GM23338 (cell line): Measurements from ENCODE around the gene UBE2S. TPM values are rescaled to one million over a fixed set of nuclear protein-coding genes. Genes with fewer than 3 reads are reported as not detected.

Experiments used
- ATAC-seq: fragments of 200-7000 bp; cut with Tn5 transposase; 3 replicates; pipeline ENCODE4 v1.9.1; 2020
- DNase-seq: peaks from one replicate; pipeline ENCODE4 v3.0.0-alpha.2; 2015; ENCODE audit warnings: low spot score
- H2AFZ ChIP-seq: fragments of 200-600 bp; sonication (generic); 2 replicates; pipeline ENCODE4 v1.8.0; 2016; ENCODE audit warnings: antibody characterized with exemption, mild to moderate bottlenecking, moderate library complexity
- H3F3A ChIP-seq: fragments of 200-600 bp; sonication (generic); replicated peaks from 2 replicates; pipeline ENCODE4 v1.8.0; 2017; ENCODE audit warnings: antibody characterized with exemption, mixed run types, low read depth
- H3K27ac ChIP-seq: fragments of 200-600 bp; sonication (generic); 2 replicates; pipeline ENCODE4 v1.6.1; 2016; ENCODE audit warnings: low read depth
- H3K27me3 ChIP-seq: fragments of 200-600 bp; sonication (generic); 2 replicates; pipeline ENCODE4 v1.8.0; 2016; ENCODE audit warnings: mild to moderate bottlenecking, mixed run types, moderate library complexity; ENCODE audit not compliant: insufficient read depth
- H3K36me3 ChIP-seq: fragments of 200-600 bp; sonication (generic); 2 replicates; pipeline ENCODE4 v1.8.0; 2016; ENCODE audit warnings: mild to moderate bottlenecking; ENCODE audit not compliant: insufficient read depth
- H3K4me1 ChIP-seq: fragments of 200-600 bp; sonication (generic); 2 replicates; pipeline ENCODE4 v1.8.0; 2016; ENCODE audit warnings: mild to moderate bottlenecking, moderate library complexity; ENCODE audit not compliant: insufficient read depth
- H3K4me2 ChIP-seq: fragments of 200-600 bp; sonication (generic); 2 replicates; pipeline ENCODE4 v1.7.1; 2017; ENCODE audit warnings: mixed run types
- H3K4me3 ChIP-seq: fragments of 200-600 bp; sonication (generic); 2 replicates; pipeline ENCODE4 v1.6.1; 2016; ENCODE audit warnings: mixed run types
- H3K79me2 ChIP-seq: fragments of 200-600 bp; sonication (generic); replicated peaks from 2 replicates; pipeline ENCODE4 v1.8.0; 2017; ENCODE audit warnings: mild to moderate bottlenecking; ENCODE audit not compliant: insufficient read depth
- H3K9me2 ChIP-seq: fragments of 200-600 bp; sonication (generic); 2 replicates; pipeline ENCODE4 v1.8.0; 2017; ENCODE audit not compliant: insufficient read depth
- H4K20me1 ChIP-seq: fragments of 200-600 bp; sonication (generic); replicated peaks from 2 replicates; pipeline ENCODE4 v1.8.0; 2017; ENCODE audit warnings: mild to moderate bottlenecking; ENCODE audit not compliant: insufficient read depth
- H3K27ac Mint-ChIP-seq: 2 replicates; pipeline ENCODE4 v1.8.0; 2020; ENCODE audit warnings: inconsistent platforms, mild to moderate bottlenecking, moderate library complexity, mixed read lengths
- H3K27me3 Mint-ChIP-seq: 3 replicates; pipeline ENCODE4 v1.8.0; 2022; ENCODE audit warnings: low read depth, mild to moderate bottlenecking, moderate library complexity, mixed read lengths, inconsistent platforms; ENCODE audit not compliant: insufficient read depth, poor library complexity
- H3K36me3 Mint-ChIP-seq: 3 replicates; pipeline ENCODE4 v1.8.0; 2021; ENCODE audit warnings: low read depth, mild to moderate bottlenecking, inconsistent platforms, moderate library complexity, mixed read lengths
- H3K4me1 Mint-ChIP-seq: 3 replicates; pipeline ENCODE4 v1.8.0; 2020; ENCODE audit warnings: mild to moderate bottlenecking, inconsistent platforms, mixed read lengths
- H3K4me3 Mint-ChIP-seq: 3 replicates; pipeline ENCODE4 v1.8.0; 2021; ENCODE audit warnings: moderate library complexity, mild to moderate bottlenecking, inconsistent platforms, mixed read lengths
- H3K9me3 Mint-ChIP-seq: 3 replicates; pipeline ENCODE4 v1.8.0; 2020; ENCODE audit warnings: moderate library complexity, mild to moderate bottlenecking, inconsistent platforms, mixed read lengths
- CREB1 ChIP-seq: fragments of 250-450 bp; sonication (Bioruptor Pico); IDR thresholded peaks from 2 replicates; pipeline ENCODE4 v1.5.0; 2020; ENCODE audit warnings: low read depth, mild to moderate bottlenecking, moderate library complexity
- CTCF ChIP-seq, 2 experiments: fragments of 200-600 bp in 1 of 2; sonication (generic) in 1 of 2; conservative IDR thresholded peaks; 2 replicates each; pipeline versions ENCODE4 v1.5.1 to v1.6.1; 2016 to 2017; ENCODE audit warnings: antibody characterized with exemption in 2 of 2, low read depth in 2 of 2, mild to moderate bottlenecking in 2 of 2, moderate library complexity in 1 of 2
- EZH2 ChIP-seq: fragments of 200-600 bp; sonication (generic); IDR thresholded peaks from one replicate; pipeline ENCODE4 v1.8.0; 2017; ENCODE audit warnings: antibody characterized with exemption, mild to moderate bottlenecking, low read depth; ENCODE audit not compliant: unreplicated experiment
- EZH2phosphoT487 ChIP-seq: fragments of 200-600 bp; sonication (generic); IDR thresholded peaks from one replicate; pipeline ENCODE4 v1.8.1; 2018; ENCODE audit warnings: antibody characterized with exemption; ENCODE audit not compliant: unreplicated experiment
- JUNB ChIP-seq: IDR thresholded peaks from one replicate; pipeline ENCODE4 v1.6.1; 2016; ENCODE audit warnings: antibody characterized with exemption; ENCODE audit not compliant: unreplicated experiment
- NANOG ChIP-seq: IDR thresholded peaks from 2 replicates; pipeline ENCODE4 v1.6.1; 2016; ENCODE audit warnings: antibody characterized with exemption, borderline replicate concordance
- POLR2AphosphoS5 ChIP-seq: IDR thresholded peaks from 2 replicates; pipeline ENCODE4 v1.6.1; 2016; ENCODE audit warnings: antibody characterized with exemption, low read depth
- STAT1 ChIP-seq: IDR thresholded peaks from one replicate; pipeline ENCODE4 v1.6.1; 2016; ENCODE audit warnings: antibody characterized with exemption; ENCODE audit not compliant: unreplicated experiment
- ZNF114 ChIP-seq: fragments of 250-450 bp; sonication (Bioruptor Pico); IDR thresholded peaks from 2 replicates; pipeline ENCODE4 v1.5.0; 2020; ENCODE audit warnings: mild to moderate bottlenecking, moderate library complexity
- ZNF331 ChIP-seq: fragments of 250-450 bp; sonication (Bioruptor Pico); IDR thresholded peaks from 2 replicates; pipeline ENCODE4 v1.5.0; 2020; ENCODE audit warnings: low read depth, mild to moderate bottlenecking, moderate library complexity
- polyA plus RNA-seq: library from polyadenylated mRNA; unstranded; fragments of >200 nt; fragmentation: Nextera tagmentation; extraction: Ambion mirVana; gene quantifications from 2 replicates; pipeline ENCODE4 v1.2.1, GENCODE V29; 2016
- total RNA-seq: library from RNA; depleted of rRNA; stranded (reverse); fragments of >200 nt; shearing (Covaris generic); gene quantifications from 2 replicates; pipeline ENCODE4 v1.2.3, GENCODE V29; 2014
- TF ChIP-seq, protein P1 (sequence below): fragments of 250-450 bp; sonication (Bioruptor Pico); IDR thresholded peaks from 2 replicates; pipeline ENCODE4 v1.5.0; 2020; ENCODE audit warnings: mild to moderate bottlenecking, moderate library complexity
- TF ChIP-seq, protein P2 (sequence below): IDR thresholded peaks from 2 replicates; pipeline ENCODE4 v1.6.1; 2016; ENCODE audit warnings: antibody characterized with exemption
- TF ChIP-seq, protein P3 (sequence below): IDR thresholded peaks from one replicate; pipeline ENCODE4 v1.6.1; 2018; ENCODE audit warnings: antibody characterized with exemption; ENCODE audit not compliant: unreplicated experiment

Gene UBE2S
- total and polyA plus RNA-seq, 2 experiments from 2014 or later: 363 to 533 TPM

DNA sequence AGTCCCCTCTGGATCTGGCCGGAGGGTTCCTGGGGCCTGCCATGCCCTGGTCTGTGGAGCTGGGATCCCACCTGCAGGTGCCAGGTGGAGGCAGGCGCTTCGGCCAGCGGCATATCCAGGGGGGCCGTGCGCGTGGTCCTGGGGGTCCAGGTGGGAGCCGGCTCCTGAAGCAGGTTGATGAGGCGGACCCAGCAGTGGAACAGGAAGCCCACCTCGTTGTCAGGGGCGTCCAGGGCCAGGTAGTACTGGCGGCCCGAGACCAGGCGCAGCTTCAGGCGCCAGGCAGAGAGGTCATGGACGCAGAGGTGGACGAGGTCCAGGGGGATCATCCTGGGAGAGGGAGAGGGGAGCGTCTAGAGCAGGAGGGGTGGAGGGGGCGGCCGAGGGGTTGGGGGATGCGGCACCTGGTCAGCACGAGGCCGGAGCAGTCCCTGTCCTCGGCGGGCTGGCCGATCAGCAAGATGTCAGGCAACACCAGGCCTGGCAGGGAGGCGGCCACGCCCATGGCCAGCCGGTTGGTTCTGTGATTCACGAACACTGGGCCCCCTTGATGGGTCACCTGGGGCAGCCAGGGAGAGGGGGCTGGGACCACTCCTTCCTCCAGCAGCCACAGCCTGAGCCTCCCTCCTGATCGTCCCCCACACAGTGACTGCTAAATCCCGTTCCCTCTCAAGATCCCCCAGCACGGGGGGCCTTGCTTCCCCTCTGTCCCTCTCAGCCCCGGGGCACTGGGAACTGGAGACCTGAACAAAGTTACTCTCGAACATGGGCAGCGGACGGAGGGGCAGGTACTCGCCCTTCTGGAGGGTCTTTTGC, 45.2 kb downstream of the UBE2S start:
- H3K79me2 ChIP-seq: no peaks in the 10 kb centered on the region
- no peaks in the 10 kb centered on the region; the same call in 1 of the 2 replicates for H3F3A ChIP-seq
- H4K20me1 ChIP-seq: no peaks in the 10 kb centered on the region
- H3K4me2 ChIP-seq: 0 out of 2 replicates have a peak overlapping the region, but pooled peaks have one; percentile 20
- Mint-ChIP-seq H3K4me3 (no peak overlapping the region), H3K4me1 (peaks cover 13% of the 10 kb centered on the region; the same call in 2 of the 3 replicates), H3K27ac (no peak overlapping the region), H3K36me3 (no peaks in the 10 kb centered on the region), H3K9me3 (no peaks in the 10 kb centered on the region; the same call in 2 of the 3 replicates), H3K27me3 (peaks cover 26% of the 10 kb centered on the region)
- no peaks in the 10 kb centered on the region for H3K9me2 ChIP-seq
- H3K4me3 ChIP-seq: no peak overlapping the region
- DNase-seq (no peak), ATAC-seq (peak; percentile 10; the same call in 2 of the 3 replicates)
- H3K27ac ChIP-seq: no peak overlapping the region
- peak overlapping the region; percentile 43; the same call in 1 of the 2 replicates for H2AFZ ChIP-seq
- H3K36me3 ChIP-seq: no peaks in the 10 kb centered on the region
- TF ChIP-seq EZH2phosphoT487: no peak
- TF ChIP-seq CTCF (conservative IDR thresholded peaks at IDR 0.05; ENCODE audit: low read depth in 2 of 2): no peak
- TF ChIP-seq CREB1 (CRISPR knock-in tag): no peak
- TF ChIP-seq NANOG: no peak
- no peak for TF ChIP-seq EZH2
- TF ChIP-seq STAT1: no peak
- TF ChIP-seq, protein P1, sequence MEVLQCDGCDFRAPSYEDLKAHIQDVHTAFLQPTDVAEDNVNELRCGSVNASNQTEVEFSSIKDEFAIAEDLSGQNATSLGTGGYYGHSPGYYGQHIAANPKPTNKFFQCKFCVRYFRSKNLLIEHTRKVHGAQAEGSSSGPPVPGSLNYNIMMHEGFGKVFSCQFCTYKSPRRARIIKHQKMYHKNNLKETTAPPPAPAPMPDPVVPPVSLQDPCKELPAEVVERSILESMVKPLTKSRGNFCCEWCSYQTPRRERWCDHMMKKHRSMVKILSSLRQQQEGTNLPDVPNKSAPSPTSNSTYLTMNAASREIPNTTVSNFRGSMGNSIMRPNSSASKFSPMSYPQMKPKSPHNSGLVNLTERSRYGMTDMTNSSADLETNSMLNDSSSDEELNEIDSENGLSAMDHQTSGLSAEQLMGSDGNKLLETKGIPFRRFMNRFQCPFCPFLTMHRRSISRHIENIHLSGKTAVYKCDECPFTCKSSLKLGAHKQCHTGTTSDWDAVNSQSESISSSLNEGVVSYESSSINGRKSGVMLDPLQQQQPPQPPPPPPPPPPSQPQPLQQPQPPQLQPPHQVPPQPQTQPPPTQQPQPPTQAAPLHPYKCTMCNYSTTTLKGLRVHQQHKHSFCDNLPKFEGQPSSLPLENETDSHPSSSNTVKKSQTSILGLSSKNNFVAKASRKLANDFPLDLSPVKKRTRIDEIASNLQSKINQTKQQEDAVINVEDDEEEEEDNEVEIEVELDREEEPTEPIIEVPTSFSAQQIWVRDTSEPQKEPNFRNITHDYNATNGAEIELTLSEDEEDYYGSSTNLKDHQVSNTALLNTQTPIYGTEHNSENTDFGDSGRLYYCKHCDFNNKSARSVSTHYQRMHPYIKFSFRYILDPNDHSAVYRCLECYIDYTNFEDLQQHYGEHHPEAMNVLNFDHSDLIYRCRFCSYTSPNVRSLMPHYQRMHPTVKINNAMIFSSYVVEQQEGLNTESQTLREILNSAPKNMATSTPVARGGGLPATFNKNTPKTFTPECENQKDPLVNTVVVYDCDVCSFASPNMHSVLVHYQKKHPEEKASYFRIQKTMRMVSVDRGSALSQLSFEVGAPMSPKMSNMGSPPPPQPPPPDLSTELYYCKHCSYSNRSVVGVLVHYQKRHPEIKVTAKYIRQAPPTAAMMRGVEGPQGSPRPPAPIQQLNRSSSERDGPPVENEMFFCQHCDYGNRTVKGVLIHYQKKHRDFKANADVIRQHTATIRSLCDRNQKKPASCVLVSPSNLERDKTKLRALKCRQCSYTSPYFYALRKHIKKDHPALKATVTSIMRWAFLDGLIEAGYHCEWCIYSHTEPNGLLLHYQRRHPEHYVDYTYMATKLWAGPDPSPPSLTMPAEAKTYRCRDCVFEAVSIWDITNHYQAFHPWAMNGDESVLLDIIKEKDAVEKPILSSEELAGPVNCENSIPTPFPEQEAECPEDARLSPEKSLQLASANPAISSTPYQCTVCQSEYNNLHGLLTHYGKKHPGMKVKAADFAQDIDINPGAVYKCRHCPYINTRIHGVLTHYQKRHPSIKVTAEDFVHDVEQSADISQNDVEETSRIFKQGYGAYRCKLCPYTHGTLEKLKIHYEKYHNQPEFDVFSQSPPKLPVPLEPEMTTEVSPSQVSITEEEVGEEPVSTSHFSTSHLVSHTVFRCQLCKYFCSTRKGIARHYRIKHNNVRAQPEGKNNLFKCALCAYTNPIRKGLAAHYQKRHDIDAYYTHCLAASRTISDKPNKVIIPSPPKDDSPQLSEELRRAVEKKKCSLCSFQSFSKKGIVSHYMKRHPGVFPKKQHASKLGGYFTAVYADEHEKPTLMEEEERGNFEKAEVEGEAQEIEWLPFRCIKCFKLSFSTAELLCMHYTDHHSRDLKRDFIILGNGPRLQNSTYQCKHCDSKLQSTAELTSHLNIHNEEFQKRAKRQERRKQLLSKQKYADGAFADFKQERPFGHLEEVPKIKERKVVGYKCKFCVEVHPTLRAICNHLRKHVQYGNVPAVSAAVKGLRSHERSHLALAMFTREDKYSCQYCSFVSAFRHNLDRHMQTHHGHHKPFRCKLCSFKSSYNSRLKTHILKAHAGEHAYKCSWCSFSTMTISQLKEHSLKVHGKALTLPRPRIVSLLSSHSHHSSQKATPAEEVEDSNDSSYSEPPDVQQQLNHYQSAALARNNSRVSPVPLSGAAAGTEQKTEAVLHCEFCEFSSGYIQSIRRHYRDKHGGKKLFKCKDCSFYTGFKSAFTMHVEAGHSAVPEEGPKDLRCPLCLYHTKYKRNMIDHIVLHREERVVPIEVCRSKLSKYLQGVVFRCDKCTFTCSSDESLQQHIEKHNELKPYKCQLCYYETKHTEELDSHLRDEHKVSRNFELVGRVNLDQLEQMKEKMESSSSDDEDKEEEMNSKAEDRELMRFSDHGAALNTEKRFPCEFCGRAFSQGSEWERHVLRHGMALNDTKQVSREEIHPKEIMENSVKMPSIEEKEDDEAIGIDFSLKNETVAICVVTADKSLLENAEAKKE (CRISPR knock-in tag): no peak
- TF ChIP-seq JUNB: no peak
- TF ChIP-seq, protein P2, sequence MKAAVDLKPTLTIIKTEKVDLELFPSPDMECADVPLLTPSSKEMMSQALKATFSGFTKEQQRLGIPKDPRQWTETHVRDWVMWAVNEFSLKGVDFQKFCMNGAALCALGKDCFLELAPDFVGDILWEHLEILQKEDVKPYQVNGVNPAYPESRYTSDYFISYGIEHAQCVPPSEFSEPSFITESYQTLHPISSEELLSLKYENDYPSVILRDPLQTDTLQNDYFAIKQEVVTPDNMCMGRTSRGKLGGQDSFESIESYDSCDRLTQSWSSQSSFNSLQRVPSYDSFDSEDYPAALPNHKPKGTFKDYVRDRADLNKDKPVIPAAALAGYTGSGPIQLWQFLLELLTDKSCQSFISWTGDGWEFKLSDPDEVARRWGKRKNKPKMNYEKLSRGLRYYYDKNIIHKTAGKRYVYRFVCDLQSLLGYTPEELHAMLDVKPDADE: no peak
- TF ChIP-seq ZNF114 (CRISPR knock-in tag): no peak
- TF ChIP-seq, protein P3, sequence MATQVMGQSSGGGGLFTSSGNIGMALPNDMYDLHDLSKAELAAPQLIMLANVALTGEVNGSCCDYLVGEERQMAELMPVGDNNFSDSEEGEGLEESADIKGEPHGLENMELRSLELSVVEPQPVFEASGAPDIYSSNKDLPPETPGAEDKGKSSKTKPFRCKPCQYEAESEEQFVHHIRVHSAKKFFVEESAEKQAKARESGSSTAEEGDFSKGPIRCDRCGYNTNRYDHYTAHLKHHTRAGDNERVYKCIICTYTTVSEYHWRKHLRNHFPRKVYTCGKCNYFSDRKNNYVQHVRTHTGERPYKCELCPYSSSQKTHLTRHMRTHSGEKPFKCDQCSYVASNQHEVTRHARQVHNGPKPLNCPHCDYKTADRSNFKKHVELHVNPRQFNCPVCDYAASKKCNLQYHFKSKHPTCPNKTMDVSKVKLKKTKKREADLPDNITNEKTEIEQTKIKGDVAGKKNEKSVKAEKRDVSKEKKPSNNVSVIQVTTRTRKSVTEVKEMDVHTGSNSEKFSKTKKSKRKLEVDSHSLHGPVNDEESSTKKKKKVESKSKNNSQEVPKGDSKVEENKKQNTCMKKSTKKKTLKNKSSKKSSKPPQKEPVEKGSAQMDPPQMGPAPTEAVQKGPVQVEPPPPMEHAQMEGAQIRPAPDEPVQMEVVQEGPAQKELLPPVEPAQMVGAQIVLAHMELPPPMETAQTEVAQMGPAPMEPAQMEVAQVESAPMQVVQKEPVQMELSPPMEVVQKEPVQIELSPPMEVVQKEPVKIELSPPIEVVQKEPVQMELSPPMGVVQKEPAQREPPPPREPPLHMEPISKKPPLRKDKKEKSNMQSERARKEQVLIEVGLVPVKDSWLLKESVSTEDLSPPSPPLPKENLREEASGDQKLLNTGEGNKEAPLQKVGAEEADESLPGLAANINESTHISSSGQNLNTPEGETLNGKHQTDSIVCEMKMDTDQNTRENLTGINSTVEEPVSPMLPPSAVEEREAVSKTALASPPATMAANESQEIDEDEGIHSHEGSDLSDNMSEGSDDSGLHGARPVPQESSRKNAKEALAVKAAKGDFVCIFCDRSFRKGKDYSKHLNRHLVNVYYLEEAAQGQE: no peak
- no peak for TF ChIP-seq ZNF331 (CRISPR knock-in tag)
- no peak for TF ChIP-seq POLR2AphosphoS5
- no peaks in the 10 kb centered on the region for H3K4me1 ChIP-seq
- H3K27me3 ChIP-seq: peaks cover 14% of the 10 kb centered on the region; the same call in 1 of the 2 replicates
